PC-9 (cell line): ENCODE results near the gene CDH1.

Experiments used
- EZH2 ChIP-seq: fragments of 200-600 bp; sonication (generic); IDR thresholded peaks from 2 replicates; pipeline ENCODE4 v1.8.0; 2017; ENCODE audit warnings: antibody characterized with exemption, low read depth
- TF ChIP-seq, protein P1 (sequence below): fragments of 200-600 bp; sonication (generic); conservative IDR thresholded peaks from 2 replicates; pipeline ENCODE4 v1.6.1; 2017; ENCODE audit warnings: mixed run types, antibody characterized with exemption, mild to moderate bottlenecking, moderate library complexity

- TF ChIP-seq EZH2: no peak
- TF ChIP-seq, protein P1, sequence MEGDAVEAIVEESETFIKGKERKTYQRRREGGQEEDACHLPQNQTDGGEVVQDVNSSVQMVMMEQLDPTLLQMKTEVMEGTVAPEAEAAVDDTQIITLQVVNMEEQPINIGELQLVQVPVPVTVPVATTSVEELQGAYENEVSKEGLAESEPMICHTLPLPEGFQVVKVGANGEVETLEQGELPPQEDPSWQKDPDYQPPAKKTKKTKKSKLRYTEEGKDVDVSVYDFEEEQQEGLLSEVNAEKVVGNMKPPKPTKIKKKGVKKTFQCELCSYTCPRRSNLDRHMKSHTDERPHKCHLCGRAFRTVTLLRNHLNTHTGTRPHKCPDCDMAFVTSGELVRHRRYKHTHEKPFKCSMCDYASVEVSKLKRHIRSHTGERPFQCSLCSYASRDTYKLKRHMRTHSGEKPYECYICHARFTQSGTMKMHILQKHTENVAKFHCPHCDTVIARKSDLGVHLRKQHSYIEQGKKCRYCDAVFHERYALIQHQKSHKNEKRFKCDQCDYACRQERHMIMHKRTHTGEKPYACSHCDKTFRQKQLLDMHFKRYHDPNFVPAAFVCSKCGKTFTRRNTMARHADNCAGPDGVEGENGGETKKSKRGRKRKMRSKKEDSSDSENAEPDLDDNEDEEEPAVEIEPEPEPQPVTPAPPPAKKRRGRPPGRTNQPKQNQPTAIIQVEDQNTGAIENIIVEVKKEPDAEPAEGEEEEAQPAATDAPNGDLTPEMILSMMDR: no peak
These were observed 23.7 kb upstream of the CDH1 start for GRCh38 chr16:68713361-68713760.
